Measurements from ENCODE around the gene SLC40A1. TPM values are rescaled to one million over a fixed set of nuclear protein-coding genes. Genes with fewer than 3 reads are reported as not detected.
A peak's percentile ranks its signal among the peaks of the same experiment; 100 is the strongest.

SLC40A1 gene
- total RNA-seq, 1 experiment from 2014 or later = 109 TPM

- peaks cover 5% of the 10 kb centered on the region for H3K36me3 Mint-ChIP-seq (ENCODE audit: insufficient read depth, unreplicated experiment)
- H3K4me1 Mint-ChIP-seq (ENCODE audit: low read depth, unreplicated experiment) = peaks cover 29% of the 10 kb centered on the region
- ChIA-PET POLR2A (interaction anchor here (0.9 kb wide), 1 partner anchor 11 kb away, joined by 5 read pairs; no protein-coding TSS in a partner anchor), CTCF (no interaction called here)
- H3K4me3 Mint-ChIP-seq (ENCODE audit: unreplicated experiment) = no peak overlapping the region
- no peak overlapping the region for H3K27ac Mint-ChIP-seq (ENCODE audit: unreplicated experiment)
- BruUV-seq (replicated peaks) = no TSS peak
- H3K9me3 Mint-ChIP-seq (ENCODE audit: unreplicated experiment) = no peaks in the 10 kb centered on the region
- intact Hi-C loops (cut with micrococcal nuclease; ENCODE audit: unreplicated experiment) = no loop called here
- no peak for DNase-seq
- H3K27me3 Mint-ChIP-seq (ENCODE audit: insufficient read depth, unreplicated experiment) = no peaks in the 10 kb centered on the region
- peaks cover 62% of the 10 kb centered on the region for H3K4me1 ChIP-seq
- no peak overlapping the region for H3K4me3 ChIP-seq (ENCODE audit: low read depth, low read length)
- TF ChIP-seq CTCF (IDR thresholded peaks at IDR 0.05; ENCODE audit: insufficient read depth in 1 of 2, low read depth in 1 of 2, low read length in 1 of 2, severe bottlenecking in 1 of 2, unreplicated experiment in 1 of 2) = no peak
- no peaks in the 10 kb centered on the region for H3K27me3 ChIP-seq (replicated peaks; ENCODE audit: control insufficient read depth, insufficient read depth, low read length)
- no peaks in the 10 kb centered on the region for H3K36me3 ChIP-seq (ENCODE audit: control insufficient read depth, insufficient read depth, low read length)
- no peaks in the 10 kb centered on the region for H3K9me3 ChIP-seq
These were observed 28.1 kb downstream of the SLC40A1 start for GRCh38 chr2:189552334-189552990.

- POLR2A ChIA-PET = interaction anchor here (0.9 kb wide), 1 partner anchor 10 kb away, joined by 5 read pairs; no protein-coding TSS in a partner anchor
- no peak for TF ChIP-seq CTCF (IDR thresholded peaks at IDR 0.05; ENCODE audit: insufficient read depth in 1 of 2, low read depth in 1 of 2, low read length in 1 of 2, severe bottlenecking in 1 of 2, unreplicated experiment in 1 of 2)
- Histone ChIP-seq H3K36me3 (ENCODE audit: control insufficient read depth, insufficient read depth, low read length) (no peaks in the 10 kb centered on the region), H3K9me3 (no peaks in the 10 kb centered on the region), H3K4me3 (ENCODE audit: low read depth, low read length) (no peak overlapping the region), H3K4me1 (peaks cover 55% of the 10 kb centered on the region), H3K27me3 (replicated peaks; ENCODE audit: control insufficient read depth, insufficient read depth, low read length) (no peaks in the 10 kb centered on the region)
- no peak overlapping the region for H3K27ac Mint-ChIP-seq (ENCODE audit: unreplicated experiment)
- H3K4me1 Mint-ChIP-seq (ENCODE audit: low read depth, unreplicated experiment) = peaks cover 26% of the 10 kb centered on the region
- no peak for DNase-seq
- H3K36me3 Mint-ChIP-seq (ENCODE audit: insufficient read depth, unreplicated experiment) = peaks cover 5% of the 10 kb centered on the region
- no peaks in the 10 kb centered on the region for H3K9me3 Mint-ChIP-seq (ENCODE audit: unreplicated experiment)
- no TSS peak for BruUV-seq (replicated peaks)
- no peak overlapping the region for H3K4me3 Mint-ChIP-seq (ENCODE audit: unreplicated experiment)
- no peaks in the 10 kb centered on the region for H3K27me3 Mint-ChIP-seq (ENCODE audit: insufficient read depth, unreplicated experiment)
- CTCF ChIA-PET = no interaction called here
- intact Hi-C loops (cut with micrococcal nuclease; ENCODE audit: unreplicated experiment) = no loop called here
These were observed 28.8 kb downstream of the SLC40A1 start for GRCh38 chr2:189551808-189552207.

- Mint-ChIP-seq H3K4me1 (ENCODE audit: low read depth, unreplicated experiment) (peaks cover 20% of the 10 kb centered on the region), H3K27ac (ENCODE audit: unreplicated experiment) (peak overlapping the region; percentile 66), H3K27me3 (ENCODE audit: insufficient read depth, unreplicated experiment) (no peaks in the 10 kb centered on the region), H3K36me3 (ENCODE audit: insufficient read depth, unreplicated experiment) (no peaks in the 10 kb centered on the region), H3K4me3 (ENCODE audit: unreplicated experiment) (no peak overlapping the region), H3K9me3 (ENCODE audit: unreplicated experiment) (no peaks in the 10 kb centered on the region)
- intact Hi-C loops (cut with micrococcal nuclease; ENCODE audit: unreplicated experiment) = loop anchor here (10.0 kb wide), 1 partner anchor 365 kb away; no protein-coding TSS in a partner anchor
- no peaks in the 10 kb centered on the region for H3K9me3 ChIP-seq
- no peaks in the 10 kb centered on the region for H3K27me3 ChIP-seq (replicated peaks; ENCODE audit: control insufficient read depth, insufficient read depth, low read length)
- CTCF ChIA-PET = no interaction called here
- TF ChIP-seq CTCF (IDR thresholded peaks at IDR 0.05; ENCODE audit: insufficient read depth in 1 of 2, low read depth in 1 of 2, low read length in 1 of 2, severe bottlenecking in 1 of 2, unreplicated experiment in 1 of 2) = no peak
- POLR2A ChIA-PET = interaction anchor here (0.6 kb wide), 1 partner anchor 30 kb away, joined by 3 read pairs; no protein-coding TSS in a partner anchor
- no peak overlapping the region for H3K4me3 ChIP-seq (ENCODE audit: low read depth, low read length)
- no peaks in the 10 kb centered on the region for H3K36me3 ChIP-seq (ENCODE audit: control insufficient read depth, insufficient read depth, low read length)
- BruUV-seq (replicated peaks) = no TSS peak
- DNase-seq = no peak
- peaks cover 32% of the 10 kb centered on the region for H3K4me1 ChIP-seq
These were observed 31.1 kb downstream of the SLC40A1 start for GRCh38 chr2:189549449-189549832.

All from Caco-2 (cell line).